Stimulated activated CD4-positive, alpha-beta T cell treated with anti-CD3 and anti-CD28 coated beads, Interleukin-15, amount 100 ng/mL, for 1 hour (primary cell): ENCODE results near the gene CDH15.

Source experiments
- DNase-seq, 2 donors: peaks; one replicate each; pipeline ENCODE4 v3.0.0-alpha.2; 2020; ENCODE audit warnings: low read depth in 1 of 2, low spot score in 1 of 2

CDH15 gene

GRCh38 chr16:89140981-89141883 lies 30.3 kb upstream of the CDH15 start:
- no peak for DNase-seq

- DNase-seq = no peak
Measured at GRCh38 chr16:89141884-89142267, 29.7 kb upstream of the CDH15 start.

- DNase-seq = no peak
Measured at GRCh38 chr16:89142474-89143195, 28.9 kb upstream of the CDH15 start.

GRCh38 chr16:89143201-89143741 lies 28.3 kb upstream of the CDH15 start:
- DNase-seq = no peak

- no peak for DNase-seq
Measured at GRCh38 chr16:89143911-89144675, 27.5 kb upstream of the CDH15 start.

GRCh38 chr16:89144681-89145080 lies 26.9 kb upstream of the CDH15 start:
- DNase-seq = no peak

GRCh38 chr16:89145406-89146161 lies 26.0 kb upstream of the CDH15 start:
- no peak for DNase-seq

- DNase-seq = no peak
Measured at GRCh38 chr16:89146211-89147005, 25.1 kb upstream of the CDH15 start.

GRCh38 chr16:89147085-89147817 lies 24.3 kb upstream of the CDH15 start:
- DNase-seq = no peak

GRCh38 chr16:89149386-89149785 lies 22.2 kb upstream of the CDH15 start:
- no peak for DNase-seq

- no peak for DNase-seq
Measured at GRCh38 chr16:89150090-89150835, 21.3 kb upstream of the CDH15 start.

- no peak for DNase-seq
Measured at GRCh38 chr16:89150981-89151380, 20.6 kb upstream of the CDH15 start.

GRCh38 chr16:89152831-89153700 lies 18.5 kb upstream of the CDH15 start:
- DNase-seq = no peak

GRCh38 chr16:89153848-89154271 lies 17.7 kb upstream of the CDH15 start:
- DNase-seq = no peak

GRCh38 chr16:89154390-89155183 lies 17.0 kb upstream of the CDH15 start:
- DNase-seq = no peak

- no peak for DNase-seq
Measured at GRCh38 chr16:89155184-89155679, 16.3 kb upstream of the CDH15 start.
